Hematopoietic multipotent progenitor cell treated with erythropoietin and hydrocortisone succinate and interleukin-3 and kit ligand, for 15 days (in vitro differentiated cells): Measurements from ENCODE around the gene CCDC86.

Experiments
- DNase-seq: peaks from one replicate; pipeline ENCODE4 v3.0.0-alpha.2; 2015; ENCODE audit warnings: low spot score

Gene CCDC86

DNA sequence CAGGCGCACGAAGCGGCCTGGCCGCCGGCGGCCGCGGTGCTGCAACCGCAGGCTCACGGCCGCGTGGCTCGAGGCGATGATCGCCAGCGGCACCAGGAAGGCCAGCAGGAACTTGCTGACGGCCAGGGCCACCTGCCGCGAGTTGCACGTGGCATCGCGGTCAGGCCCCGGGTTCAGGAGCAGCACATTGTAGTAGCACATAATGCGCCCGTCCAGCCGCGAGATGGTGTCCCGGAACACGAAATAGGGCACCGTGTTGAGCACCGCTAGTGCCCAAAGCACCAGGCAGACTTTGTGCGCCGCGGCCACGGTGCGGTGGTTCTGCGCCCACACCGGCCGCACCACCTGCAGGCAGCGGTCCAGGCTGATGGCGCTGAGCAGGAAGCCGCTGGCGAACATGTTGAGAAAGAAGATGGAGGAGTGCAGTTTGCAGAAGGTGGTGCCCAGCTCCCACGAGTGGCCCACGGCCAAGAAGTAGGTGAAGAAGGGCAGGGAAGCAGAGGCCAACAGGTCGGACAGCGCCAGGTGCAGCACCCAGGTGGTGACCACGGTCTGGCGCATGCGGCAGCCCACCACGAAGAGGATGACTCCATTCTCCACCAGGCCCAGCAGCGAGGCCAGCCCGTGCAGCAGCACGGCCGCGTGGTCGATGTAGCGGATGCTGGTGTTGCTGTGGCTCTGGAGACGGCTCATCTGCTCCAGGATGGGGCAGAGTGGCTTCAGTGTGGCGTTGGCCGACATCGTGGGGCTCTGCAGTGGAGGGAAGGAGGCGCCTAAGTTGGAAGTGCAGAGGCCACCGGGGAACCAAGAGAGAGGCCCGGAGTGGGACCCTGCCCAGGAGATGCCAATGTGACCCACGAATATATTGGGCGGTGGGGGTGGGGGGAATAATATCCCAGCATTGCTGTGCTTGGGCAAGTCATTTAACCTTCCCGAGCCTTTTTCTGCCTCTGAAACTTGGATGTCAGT, 11.4 kb downstream of the CCDC86 start:
- no peak for DNase-seq

DNA sequence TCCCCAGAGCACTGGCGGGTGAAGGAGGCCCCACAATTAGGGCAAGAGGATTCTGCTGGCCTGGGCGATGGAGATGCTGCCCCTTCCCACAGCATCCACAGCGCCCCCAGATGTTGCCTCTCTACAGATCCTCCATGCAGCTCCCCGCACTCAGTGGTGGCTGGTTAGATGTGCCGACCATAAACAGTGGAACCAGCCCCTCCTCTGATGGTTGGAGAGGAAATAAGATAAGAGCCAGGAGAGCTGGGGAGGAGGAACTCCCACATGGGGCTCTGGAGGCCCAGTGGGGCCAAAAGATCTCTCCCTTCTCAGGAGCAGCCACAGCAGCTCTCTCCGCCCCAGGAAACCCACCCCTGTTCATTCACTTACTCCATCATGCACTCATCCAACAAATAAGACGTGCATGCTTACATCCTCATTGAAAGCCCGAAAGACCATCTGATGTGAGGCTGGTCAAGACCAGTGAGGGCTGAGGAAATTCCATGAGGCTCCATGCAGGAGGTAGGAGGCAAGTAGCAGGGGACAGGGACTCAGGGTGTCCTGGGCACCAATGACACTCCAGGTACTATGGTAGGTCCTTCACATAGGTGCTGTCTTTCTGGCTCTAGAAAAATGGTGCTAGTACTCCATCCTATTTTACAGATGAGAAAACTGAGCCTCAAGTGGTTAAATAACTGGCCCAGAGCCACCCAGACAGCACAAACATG, 12.4 kb downstream of the CCDC86 start:
- DNase-seq: no peak

DNA sequence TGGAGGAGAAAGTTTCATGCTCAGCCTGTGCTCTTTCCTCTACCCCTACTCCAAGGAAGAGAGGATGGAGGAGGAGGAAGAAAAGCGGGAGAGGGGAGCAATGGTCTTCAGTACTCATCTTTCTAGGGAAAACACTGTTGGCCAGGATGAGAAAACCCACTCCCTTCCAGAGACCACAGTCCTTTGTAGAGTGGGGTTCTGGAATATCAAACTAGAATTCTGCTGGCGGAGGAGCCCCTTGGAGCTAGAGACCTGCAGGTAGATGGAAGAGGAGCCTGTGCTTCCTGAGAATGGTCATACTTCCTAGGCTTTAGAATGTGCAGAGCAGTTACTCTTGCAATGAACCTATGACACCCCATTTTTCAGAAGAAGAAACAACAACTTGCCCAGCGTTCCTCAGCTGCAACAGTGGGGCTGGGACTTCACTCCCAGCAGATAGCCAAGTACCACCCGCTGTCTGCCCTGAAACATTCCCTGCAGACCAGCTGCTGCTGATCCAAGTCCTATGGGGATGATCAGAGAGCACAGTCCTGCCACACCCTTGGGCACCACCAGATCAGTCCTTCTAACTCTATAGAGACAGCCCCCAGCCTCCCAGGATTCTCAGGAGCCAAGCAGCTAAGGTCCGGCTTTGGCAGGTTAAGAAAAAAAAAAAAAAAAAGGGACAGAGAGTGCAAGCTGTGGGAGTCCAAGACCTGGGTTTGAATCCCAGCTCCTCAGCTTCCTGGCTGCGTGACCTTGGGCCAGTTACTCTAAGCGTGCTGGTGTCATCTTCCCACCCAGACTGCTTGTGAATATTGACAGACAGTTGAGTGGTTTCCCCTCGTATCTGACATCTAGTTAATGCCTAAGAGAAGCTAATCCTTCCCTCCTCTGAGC, 13.2 kb downstream of the CCDC86 start:
- DNase-seq: no peak

DNA sequence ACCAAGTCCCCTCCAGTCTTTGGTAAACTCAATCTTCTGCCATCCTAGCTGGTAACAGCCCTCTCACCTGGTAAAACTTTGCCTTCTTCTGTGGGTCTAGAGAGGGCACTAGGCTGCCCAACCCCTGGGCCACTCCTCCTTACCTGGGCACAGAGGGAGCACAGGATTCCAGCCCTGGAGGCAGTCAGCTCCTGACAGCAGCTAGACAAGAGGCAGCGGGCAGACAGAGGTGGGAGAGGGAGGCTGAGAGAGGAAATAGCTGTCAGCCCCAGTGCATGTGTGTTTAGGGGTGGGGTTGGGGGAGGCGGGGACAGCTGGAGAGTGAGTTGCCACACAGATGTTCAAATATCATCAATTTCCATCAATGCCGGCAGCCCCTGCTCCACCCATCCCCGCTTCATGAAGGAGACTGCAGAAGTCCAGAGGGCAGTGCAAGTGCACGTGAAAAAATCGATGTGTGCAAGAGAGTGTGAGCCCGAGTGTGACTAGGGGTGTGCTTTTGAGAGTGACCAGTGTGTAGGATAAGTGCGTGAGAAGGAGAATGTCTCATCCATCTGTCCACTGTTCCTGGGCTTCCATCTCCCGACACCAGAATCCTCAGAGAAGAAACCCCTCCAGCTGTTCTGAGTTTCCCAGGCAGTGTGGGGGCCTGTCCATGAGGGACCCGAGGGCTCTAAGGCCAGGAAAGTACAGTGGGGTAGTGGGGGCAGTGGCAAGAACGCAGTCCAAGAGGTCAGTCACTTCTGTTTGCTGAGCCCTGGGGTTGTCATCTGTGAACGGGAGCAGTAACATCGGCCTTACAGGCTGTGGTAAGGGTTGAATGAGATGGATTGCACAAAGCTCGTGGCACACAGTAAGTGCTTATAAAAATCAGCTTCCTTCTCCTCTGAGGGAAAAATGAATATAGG, 14.1 kb downstream of the CCDC86 start, which contains the start of gene PTGDR2:
PTGDR2 (minus strand) TSS at position 225 of the 908 bp plus-strand sequence. CDS start 2,228 bp downstream, outside the sequence.
- DNase-seq: no peak

DNA sequence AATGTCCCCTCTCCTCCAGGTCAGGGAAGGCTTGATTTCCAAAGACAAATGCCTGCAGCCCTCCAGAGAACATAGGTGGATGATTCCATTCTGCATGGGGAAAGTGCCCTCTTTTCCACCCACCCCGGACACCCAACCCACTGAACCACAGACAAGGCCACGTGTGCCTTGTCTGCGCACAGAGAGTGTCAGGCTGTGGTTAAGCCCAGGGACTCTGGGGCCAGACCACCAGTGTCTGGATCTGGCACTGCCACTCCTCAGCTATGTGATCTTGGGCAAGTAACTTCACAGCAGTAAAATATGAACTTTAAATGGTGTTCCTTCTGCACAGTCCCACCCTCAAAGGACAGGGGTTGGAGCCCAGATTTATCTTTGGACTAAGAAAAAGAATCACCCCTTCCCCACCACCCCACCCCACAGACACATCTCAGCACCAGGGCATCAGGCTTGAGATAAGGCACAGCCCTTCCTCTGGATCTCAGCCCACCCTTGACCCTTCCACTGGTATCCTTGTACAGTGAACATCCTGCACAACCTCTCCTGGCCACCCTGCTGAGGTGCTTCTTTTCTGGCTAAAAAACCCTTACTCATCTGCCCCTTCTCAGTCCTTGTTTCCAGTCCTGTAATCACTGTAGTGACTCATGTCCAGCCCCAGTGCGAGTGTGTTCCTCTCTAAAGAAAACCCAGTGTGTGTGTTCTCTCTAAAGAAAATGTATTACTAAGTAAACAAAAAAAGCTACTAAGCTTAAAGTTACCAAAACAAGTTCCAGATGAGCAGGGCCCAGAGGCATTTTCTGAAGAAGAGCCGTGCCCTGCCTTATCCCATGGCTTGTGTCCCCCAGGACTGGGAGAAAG, 15.7 kb downstream of the CCDC86 start:
- no peak for DNase-seq

DNA sequence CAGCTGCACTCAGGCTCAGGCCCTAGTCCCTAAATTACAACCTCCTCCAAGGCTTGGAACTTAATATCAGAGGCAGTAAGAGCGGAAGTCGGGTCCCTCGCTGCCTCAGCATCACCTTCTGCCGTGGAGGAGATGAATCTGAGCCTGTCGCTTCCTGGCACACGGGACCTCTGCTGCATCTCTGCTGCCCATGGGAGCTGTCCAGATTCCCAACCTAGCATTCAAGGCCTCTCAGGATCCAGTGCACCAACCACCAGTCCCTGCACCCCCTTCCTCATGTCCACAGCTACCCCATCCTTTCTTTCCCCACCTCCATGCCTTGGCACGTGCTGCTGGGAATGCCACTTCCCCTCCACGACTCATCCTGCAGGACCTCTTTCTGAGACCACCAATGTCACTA, 16.3 kb downstream of the CCDC86 start:
- DNase-seq: no peak

DNA sequence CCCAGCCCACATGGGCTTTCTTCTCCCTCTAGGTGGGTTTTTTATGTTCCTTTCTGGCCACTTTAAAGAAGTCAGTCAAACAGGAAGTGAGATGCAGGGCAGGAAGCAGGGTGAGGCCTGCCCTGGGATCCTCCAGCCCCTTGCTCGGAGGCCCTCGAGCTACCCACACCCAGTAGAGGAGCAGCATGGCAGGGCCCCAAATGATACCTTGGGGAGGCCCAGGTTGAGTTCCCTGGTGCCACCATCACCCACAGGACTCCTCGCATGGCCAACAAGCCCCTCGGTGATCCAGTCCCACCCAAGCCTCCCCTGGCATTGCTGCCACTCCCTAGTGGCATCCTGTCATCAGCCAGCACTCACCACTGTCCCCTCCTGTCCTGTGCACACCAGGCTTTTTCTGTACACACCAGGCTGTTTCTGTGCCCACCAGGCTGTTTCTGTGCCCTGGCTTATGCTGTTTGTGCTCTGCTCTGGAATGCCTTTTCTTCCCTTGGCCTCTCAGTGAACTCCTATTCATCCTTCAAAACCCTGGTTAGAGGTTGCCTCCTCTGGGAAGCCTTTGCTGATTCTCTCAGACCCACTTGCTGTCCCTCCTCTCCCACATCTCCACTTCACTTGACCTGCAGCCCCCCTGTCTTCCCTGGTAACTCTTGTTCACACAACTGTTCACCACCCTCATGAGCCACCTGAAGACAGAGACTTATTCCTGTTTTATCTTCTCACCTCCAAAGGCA, 17.0 kb downstream of the CCDC86 start:
- DNase-seq: no peak

DNA sequence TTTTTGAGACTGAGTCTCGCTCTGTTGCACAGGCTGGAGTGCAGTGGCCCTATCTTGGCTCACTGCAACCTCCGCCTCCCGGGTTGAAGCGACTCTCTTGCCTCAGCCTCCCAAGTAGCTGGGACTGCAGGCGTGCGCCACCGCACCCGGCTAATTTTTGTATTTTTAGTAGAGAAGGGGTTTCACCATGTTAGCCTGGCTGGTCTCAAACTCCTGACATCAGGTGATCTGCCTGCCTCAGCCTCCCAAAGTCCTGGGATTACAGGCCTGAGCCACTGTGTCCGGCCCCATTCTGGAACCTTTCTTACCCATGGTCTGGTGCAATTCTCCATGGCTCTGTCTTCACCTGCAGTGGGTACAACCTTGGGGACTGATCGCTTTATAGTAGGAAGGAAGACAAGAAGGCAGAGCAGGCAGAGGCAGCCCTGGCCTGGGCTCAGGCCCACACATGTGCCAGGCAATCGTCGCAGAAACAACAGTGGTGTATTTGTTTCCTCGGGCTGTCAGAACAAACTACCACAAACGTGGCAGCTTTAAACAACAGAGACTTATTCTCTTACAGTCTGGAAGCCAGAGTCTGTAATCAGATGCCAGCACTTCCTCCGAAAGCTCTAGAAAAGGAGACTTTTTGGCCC, 17.8 kb downstream of the CCDC86 start:
- no peak for DNase-seq

DNA sequence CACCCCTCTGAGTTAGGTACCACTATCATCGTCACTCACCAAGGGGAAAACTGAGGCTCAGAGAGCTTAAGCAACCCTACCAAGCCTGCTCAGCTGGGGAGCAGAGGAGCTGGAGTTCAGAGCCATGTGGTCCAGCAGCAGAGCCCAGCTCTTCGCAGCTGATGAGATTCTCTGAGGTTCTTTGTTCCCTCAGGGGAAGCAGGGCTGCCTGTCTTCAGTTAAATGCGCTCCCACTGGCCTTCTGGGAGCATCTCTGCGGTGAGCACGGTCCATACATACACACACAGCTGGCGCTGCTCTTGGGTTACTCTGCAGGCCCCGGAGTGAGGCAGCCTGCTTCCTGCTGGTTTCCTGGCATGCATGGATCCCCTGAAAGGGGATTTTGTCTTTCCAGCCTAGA, 19.0 kb downstream of the CCDC86 start:
- DNase-seq: no peak

DNA sequence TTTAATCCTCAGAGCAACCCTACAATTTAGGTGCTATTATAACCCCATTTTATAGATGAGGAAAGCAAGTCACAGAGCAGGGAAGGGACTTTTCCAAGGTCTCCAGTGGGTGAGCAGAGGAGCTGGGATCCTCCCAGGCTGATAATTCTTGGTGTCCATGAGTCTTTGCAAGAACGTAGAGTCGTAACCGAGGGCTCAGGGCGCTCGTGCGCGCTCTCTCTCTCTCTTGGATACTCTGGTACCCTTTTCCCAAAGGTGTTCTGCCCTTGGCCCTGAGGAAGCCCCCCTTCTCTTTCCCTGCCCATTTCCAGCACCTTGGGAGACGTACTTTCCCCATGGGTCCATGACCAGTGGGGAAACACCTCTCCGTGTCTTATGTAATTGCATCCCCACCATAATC, 20.3 kb downstream of the CCDC86 start:
- no peak for DNase-seq

DNA sequence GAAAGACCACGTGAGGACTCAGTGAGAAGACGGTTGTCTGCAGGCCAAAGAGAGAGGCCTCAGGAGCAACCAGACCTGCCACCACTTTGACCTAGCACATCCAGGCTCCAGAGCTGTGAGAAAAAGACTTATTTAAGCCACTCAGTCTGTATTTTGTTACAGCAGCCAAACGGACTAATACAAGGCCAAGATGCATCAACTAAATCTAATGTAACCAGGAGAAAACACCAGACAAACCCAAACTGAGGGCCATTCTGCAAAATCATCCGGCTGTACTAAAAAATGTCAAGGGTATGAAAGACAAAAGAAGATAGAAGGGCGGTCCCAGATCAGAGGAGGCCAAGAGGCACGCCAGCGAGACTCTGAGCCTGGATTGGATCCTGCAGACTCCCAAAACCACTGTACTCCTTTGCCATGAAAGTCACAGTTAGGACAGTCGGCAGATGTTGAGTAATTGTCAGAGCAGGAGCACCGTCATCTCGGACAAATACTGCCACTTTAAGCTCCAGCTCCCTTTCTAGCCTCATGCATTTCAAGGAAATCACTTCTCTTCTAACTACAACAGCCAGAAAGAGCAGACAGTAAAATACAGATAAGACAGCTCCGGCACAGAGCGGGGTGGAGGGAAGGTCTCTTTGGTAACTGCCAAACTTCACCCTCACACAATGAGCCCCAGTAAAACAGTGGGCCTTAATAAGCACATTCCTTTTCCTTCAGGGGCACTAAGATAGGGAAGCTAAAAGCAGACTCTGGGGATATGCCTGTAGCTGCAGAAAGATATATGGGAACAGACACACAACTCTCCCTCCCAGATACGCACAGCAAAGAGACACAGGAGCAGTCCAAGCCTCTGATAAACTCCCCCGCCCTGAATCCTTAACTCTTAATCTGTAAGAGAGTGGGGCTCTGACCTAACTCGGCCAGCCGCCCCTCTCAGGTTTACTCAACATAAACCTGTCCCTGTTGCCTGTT, 21.9 kb downstream of the CCDC86 start:
- no peak for DNase-seq

DNA sequence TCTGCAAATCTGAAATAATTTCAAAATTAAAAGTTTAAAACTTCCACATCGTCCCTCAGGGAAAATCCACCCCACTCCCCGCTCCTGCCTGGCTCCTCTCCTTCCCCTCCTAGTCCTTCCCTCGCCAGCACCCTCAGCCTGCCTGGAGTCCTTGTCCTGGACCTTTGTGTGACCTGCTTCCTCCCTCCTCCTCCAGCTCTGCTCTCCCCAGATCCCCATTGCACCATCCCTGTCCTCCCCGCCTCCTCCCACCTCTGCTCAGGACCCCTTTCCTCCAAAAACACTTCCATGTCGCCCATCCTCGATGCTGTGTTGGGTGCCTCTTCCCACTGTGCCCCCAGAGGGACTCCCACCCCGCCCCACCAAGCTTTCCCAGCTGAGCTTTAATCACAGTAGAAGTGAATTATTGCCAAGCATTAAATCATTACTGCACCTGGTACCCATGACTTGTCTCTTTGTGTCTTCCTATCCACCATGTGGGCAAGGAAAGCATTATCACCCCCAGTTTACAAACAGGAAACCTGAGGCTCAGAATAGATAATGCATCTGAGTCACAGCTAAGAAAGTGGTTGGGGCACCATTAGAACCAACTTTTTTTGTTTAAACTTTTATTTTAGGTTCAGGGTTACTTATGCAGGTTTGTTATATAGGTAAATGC, 23.1 kb downstream of the CCDC86 start:
- no peak for DNase-seq

DNA sequence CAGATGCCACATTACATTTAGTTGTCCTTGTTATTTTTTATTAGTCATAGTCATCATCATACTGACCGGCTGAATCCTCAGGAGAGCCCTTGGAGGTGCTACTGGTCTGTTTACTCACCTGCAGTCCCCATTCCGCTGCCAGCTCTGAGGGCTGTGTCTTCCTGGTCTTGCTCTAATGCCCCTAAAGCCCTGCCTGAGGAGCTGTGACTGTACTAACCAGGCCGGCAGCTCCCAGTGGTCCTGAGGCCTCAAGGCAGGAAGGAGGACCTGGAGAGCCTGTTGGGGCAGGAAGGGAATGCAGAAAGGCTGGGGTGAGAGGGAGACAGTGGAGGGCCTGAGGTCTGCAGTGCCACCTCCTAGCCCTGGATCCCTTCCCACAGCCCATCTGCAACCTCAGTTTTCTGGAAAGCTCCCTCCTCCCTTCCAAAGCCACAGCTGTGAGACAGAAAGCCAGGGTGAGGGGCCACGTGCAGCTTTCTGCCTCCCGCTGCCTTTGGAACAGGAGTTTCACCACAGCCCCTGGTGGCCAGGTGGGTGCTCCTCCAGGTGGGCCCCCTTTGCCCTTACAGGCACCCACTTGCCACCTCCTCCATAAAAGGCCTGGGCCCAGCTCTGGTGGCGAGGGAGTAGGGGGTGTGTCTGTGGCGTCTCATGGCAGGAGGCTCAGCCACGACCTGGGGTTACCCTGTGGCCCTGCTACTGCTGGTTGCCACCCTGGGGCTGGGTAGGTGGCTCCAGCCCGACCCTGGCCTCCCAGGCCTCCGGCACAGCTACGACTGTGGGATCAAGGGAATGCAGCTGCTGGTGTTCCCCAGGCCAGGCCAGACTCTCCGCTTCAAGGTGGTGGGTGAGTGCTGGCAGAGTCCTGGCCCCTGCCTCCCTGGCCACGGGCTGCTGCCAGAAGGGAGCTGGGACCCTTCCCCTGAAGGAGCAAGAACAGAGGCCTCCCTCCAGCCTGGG, 25.3 kb downstream of the CCDC86 start, which contains the start of gene ZP1:
ZP1 (plus strand) TSS at position 632 of the 960 bp plus-strand sequence; CDS start at position 652, 20 bp downstream.
- DNase-seq: no peak

DNA sequence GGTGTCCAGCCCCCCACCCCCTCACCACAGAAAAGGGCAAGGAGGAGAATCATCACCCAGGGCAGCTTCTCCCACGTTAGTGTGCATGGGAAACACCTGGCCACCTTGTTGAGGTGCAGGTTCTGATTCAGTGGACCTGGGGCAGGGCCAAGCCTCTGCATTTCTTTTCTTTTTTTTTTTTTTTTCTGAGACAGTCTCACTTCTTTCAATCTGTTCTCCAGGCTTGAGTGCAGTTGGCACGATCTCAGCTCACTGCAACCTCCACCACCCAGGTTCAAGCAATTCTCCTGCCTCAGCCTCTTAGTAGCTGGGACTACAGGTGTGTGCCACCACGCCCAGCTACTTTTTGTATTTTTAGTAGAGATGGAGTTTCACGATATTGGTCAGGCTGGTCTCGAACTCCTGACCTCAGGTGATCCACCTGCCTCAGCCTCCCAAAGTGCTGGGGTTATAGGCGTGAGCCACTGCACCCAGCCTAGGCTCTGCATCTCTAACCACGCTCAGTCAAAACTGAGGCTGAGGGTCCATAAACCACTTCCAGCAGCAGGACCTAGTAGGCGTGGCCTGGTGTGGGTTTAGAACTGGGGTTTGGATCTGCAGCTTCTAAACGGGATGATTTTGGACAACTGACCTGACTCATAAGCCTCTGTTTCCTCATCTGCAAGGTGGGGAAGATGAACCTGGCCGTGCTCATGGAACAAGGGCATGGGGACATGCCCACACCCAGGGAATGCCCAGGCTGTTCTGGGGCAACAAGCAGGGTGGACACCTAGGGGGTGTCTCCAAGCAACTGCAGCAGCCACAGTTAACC, 26.2 kb downstream of the CCDC86 start:
- DNase-seq: no peak
